GM23248 (cell line): ENCODE results near the gene NHERF1.

Experiments
- EZH2 ChIP-seq: fragments of 200-600 bp; sonication (generic); IDR thresholded peaks from 2 replicates; pipeline ENCODE4 v1.6.1; 2018; ENCODE audit warnings: antibody characterized with exemption, mild to moderate bottlenecking; ENCODE audit not compliant: insufficient read depth, poor library complexity, severe bottlenecking
- EZH2phosphoT487 ChIP-seq: fragments of 200-600 bp; sonication (generic); IDR thresholded peaks from 2 replicates; pipeline ENCODE4 v1.6.1; 2018; ENCODE audit warnings: antibody characterized with exemption, moderate library complexity, mild to moderate bottlenecking, low read depth; ENCODE audit not compliant: insufficient read depth

- TF ChIP-seq EZH2 (no peak), EZH2phosphoT487 (no peak)
These were observed 1.6 kb downstream of the NHERF1 start for GRCh38 chr17:74750039-74750326.
